ENCODE measurements around the gene ALDH3A1. TPM values are rescaled to one million over a fixed set of nuclear protein-coding genes. Genes with fewer than 3 reads are reported as not detected.
A peak's percentile ranks its signal among the peaks of the same experiment; 100 is the strongest.

ALDH3A1 gene
- total RNA-seq (1 to 10 TPM; 3.2 to 5.6 TPM), polyA plus RNA-seq (ENCODE audit: insufficient read depth, low read depth, low replicate concordance) (4.2 TPM)
- long read RNA-seq, donor 1: 0 reads
- long read RNA-seq, donor 2: 0 reads

- H3K36me3 ChIP-seq (ENCODE audit: low read depth, missing control alignments): no peaks in the 10 kb centered on the region
- DNase-seq: peak; percentile 59
- H3K4me1 ChIP-seq: peaks cover 6% of the 10 kb centered on the region
- 68 to 84% methylated on average over 17 to 25 of the region's 25 CpGs for WGBS, 2 donors
- TF ChIP-seq POLR2A (IDR thresholded peaks at IDR 0.05) (no peak), CTCF (IDR thresholded peaks at IDR 0.05) (no peak)
- H3K4me3 ChIP-seq: no peak within 1 kb of the TSS
- no peaks in the 10 kb centered on the region for H3K27me3 ChIP-seq
- no peaks in the 10 kb centered on the region for H3K9me3 ChIP-seq
- H3K27ac ChIP-seq: no peak within 1 kb of the TSS
- intact Hi-C loops (cut with DNase I; ENCODE audit: low total_unique reads): no loop called here
Measured at GRCh38 chr17:19747829-19748806, at the start of gene ALDH3A1. ALDH3A1 (minus strand) TSS chr17:19748298; CDS start chr17:19745129, 3,169 bp downstream.

GRCh38 chr17:19796457-19796856 lies 48.4 kb upstream of the ALDH3A1 start:
- 97 to 98% methylated on average over 4 of the region's 4 CpGs for WGBS, 2 donors
- intact Hi-C loops (cut with DNase I; ENCODE audit: low total_unique reads): no loop called here
- no peak for TF ChIP-seq CTCF (IDR thresholded peaks at IDR 0.05)
- TF ChIP-seq POLR2A (IDR thresholded peaks at IDR 0.05): no peak

GRCh38 chr17:19791918-19792550 lies 43.9 kb upstream of the ALDH3A1 start:
- Histone ChIP-seq H3K27ac (no peak overlapping the region), H3K9me3 (no peaks in the 10 kb centered on the region), H3K4me3 (no peak overlapping the region), H3K4me1 (no peaks in the 10 kb centered on the region), H3K36me3 (ENCODE audit: low read depth, missing control alignments) (no peaks in the 10 kb centered on the region), H3K27me3 (no peaks in the 10 kb centered on the region)
- intact Hi-C loops (cut with DNase I; ENCODE audit: low total_unique reads): no loop called here
- WGBS, 2 donors: 93 to 96% methylated on average over 3 of the region's 3 CpGs
- DNase-seq: no peak
- TF ChIP-seq POLR2A (IDR thresholded peaks at IDR 0.05) (no peak), CTCF (IDR thresholded peaks at IDR 0.05) (no peak)

More at GRCh38 chr17:19796457-19796856, 48.4 kb upstream of the ALDH3A1 start:
- H3K27me3 ChIP-seq: no peaks in the 10 kb centered on the region
- H3K9me3 ChIP-seq: no peaks in the 10 kb centered on the region
- H3K4me1 ChIP-seq: no peaks in the 10 kb centered on the region
- no peak overlapping the region for H3K4me3 ChIP-seq
- no peak overlapping the region for H3K27ac ChIP-seq
- no peaks in the 10 kb centered on the region for H3K36me3 ChIP-seq (ENCODE audit: low read depth, missing control alignments)
- DNase-seq: no peak

- intact Hi-C loops (cut with DNase I; ENCODE audit: low total_unique reads): no loop called here
- Histone ChIP-seq H3K27ac (no peak overlapping the region), H3K9me3 (no peaks in the 10 kb centered on the region), H3K4me3 (no peak overlapping the region), H3K27me3 (no peaks in the 10 kb centered on the region), H3K4me1 (no peaks in the 10 kb centered on the region), H3K36me3 (ENCODE audit: low read depth, missing control alignments) (no peaks in the 10 kb centered on the region)
- DNase-seq: no peak
- TF ChIP-seq CTCF (IDR thresholded peaks at IDR 0.05) (no peak), POLR2A (IDR thresholded peaks at IDR 0.05) (no peak)
- 83 to 94% methylated on average over 5 to 7 of the region's 7 CpGs for WGBS, 2 donors
Measured at GRCh38 chr17:19787733-19788357, 39.7 kb upstream of the ALDH3A1 start.
